H1 (cell line): Measurements from ENCODE around the gene DNAAF3.

Experiments
- EZH2 ChIP-seq: fragments of 200-600 bp; sonication (generic); IDR thresholded peaks from 2 replicates; pipeline ENCODE4 v1.7.1; 2012; ENCODE audit warnings: low read depth, mild to moderate bottlenecking, moderate library complexity, low read length, inconsistent platforms; ENCODE audit not compliant: severe bottlenecking
- TF ChIP-seq, protein P1 (sequence below), 3 experiments: IDR thresholded peaks; 1 replicate in 2 of 3; 2 replicates in 1 of 3; pipeline versions ENCODE4 v1.5.1 to v1.6.1; 2011; ENCODE audit warnings: low read length in 3 of 3, mild to moderate bottlenecking in 3 of 3, inconsistent platforms in 2 of 3, low read depth in 1 of 3, moderate library complexity in 1 of 3; ENCODE audit not compliant: insufficient read depth in 1 of 3; ENCODE audit errors: control extremely low read depth in 1 of 3

- TF ChIP-seq EZH2, result no peak
- TF ChIP-seq, protein P1, sequence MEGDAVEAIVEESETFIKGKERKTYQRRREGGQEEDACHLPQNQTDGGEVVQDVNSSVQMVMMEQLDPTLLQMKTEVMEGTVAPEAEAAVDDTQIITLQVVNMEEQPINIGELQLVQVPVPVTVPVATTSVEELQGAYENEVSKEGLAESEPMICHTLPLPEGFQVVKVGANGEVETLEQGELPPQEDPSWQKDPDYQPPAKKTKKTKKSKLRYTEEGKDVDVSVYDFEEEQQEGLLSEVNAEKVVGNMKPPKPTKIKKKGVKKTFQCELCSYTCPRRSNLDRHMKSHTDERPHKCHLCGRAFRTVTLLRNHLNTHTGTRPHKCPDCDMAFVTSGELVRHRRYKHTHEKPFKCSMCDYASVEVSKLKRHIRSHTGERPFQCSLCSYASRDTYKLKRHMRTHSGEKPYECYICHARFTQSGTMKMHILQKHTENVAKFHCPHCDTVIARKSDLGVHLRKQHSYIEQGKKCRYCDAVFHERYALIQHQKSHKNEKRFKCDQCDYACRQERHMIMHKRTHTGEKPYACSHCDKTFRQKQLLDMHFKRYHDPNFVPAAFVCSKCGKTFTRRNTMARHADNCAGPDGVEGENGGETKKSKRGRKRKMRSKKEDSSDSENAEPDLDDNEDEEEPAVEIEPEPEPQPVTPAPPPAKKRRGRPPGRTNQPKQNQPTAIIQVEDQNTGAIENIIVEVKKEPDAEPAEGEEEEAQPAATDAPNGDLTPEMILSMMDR (IDR thresholded peaks at IDR 0.05; ENCODE audit: control extremely low read depth in 1 of 3, insufficient read depth in 1 of 3, low read depth in 1 of 3, low read length in 3 of 3), result no peak
Observed at GRCh38 chr19:55157064-55157908, 9.1 kb downstream of the DNAAF3 start, which contains the start of gene TNNI3.
